HK-2 (cell line): ENCODE data around the gene SLC16A1.

Source experiments
- DNase-seq: peaks from one replicate; pipeline ENCODE4 v3.0.0-alpha.2; 2018; ENCODE audit not compliant: unreplicated experiment

SLC16A1 gene

DNA sequence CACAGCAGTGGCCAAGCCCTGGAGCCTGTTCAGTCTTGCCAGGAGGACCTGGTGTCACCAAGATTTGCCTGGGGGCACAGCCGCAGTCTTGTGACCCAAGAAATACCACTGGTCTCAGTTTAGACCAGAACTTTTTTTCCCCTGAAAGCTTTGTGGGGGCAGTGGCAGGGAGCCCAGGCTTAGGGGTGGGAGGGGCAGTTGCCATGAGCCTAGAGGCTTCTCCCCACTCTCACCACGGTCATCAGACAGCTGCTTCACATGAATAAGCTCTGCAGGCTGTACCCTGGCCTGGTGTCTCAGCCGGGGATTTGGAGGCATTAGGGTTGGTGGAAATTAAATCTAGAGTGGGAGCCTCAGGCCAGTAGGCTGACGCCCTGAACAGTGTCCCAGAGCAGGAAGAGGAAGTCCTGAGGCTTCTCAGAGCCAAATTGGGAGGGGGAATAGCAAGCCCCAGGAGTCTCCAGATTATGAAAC is 73.7 kb downstream of the SLC16A1 start:
- DNase-seq, result no peak

DNA sequence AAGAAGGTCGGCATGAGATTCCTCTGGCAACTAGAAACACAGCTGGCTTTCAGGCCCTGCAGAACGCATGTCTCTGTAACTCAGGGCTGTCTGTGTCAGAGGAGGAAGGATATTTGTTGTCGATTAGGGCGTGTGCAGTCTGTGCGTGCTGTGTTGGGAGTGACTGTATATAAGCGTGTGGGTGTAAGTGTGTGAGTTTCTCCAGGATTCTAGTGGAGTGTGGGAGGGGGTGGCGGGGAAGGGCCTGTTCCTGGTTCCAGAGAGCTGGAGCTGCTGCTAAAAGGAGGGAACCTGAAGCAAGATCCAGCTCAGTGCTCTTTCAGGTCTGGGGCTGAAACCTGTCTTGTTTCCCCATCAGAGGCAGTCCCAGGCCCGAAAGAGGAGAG is 74.3 kb downstream of the SLC16A1 start:
- no peak for DNase-seq

- DNase-seq, result no peak
These were observed 76.2 kb downstream of the SLC16A1 start for GRCh38 chr1:112879834-112880233.

DNA sequence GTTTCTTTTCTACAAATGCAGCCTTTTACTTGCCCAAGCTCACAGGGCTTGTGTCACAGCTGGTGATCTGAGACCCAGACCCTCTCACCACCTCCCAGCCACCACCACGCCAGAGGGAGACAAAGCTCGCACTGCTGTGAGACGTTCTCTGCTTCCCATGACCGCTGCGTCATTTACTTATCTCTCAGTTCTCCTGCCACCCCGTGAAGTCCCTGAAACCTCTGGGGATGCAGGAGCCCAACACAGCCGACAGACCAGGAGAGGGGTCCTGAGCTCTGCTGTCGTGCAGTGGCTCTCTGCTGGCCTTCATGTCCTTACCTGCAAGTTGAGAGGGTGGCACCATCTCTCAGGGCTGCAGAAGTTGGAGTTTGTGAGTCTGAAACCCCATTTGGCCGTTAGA is 77.7 kb downstream of the SLC16A1 start:
- DNase-seq, result no peak

GRCh38 chr1:112877750-112878149 is 78.2 kb downstream of the SLC16A1 start:
- DNase-seq, result no peak

DNA sequence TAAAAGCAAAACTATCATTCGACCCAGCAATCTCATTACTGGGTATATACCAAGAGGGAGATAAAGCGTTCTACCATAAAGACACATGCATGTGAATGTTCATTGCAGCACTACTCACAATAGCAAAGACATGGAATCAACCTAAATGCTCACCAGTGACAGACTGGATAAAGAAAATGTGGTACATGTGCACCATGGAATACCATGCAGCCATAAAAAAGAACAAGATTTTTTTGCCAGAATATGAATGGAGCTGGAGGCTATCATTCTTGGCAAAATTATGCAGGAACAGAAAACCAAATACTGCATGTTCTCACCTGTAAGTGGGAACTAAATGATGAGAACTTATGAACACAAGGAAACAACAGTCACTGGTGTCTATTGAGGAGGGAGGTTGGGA is 79.7 kb downstream of the SLC16A1 start:
- no peak for DNase-seq

DNA sequence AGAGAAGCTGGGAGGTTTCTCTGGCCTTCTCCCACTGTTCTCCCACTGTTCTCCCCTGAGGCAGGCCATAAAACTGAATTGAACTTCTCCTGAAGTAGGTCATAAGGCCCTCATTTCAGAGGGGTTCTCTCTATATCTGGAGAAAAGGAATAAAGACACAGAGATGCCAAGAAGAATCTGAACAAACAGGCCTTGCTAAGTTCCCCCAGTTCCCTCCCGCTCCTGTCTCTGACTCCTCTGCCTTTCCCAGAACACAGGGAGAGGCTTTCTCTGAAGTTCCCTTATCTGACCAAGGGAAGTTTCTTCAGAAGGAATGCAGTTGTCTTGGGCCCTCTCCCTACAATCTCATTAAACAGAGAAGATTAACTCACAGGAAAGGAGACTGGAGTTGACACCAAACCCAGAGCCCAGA is 83.4 kb downstream of the SLC16A1 start:
- DNase-seq, result no peak

GRCh38 chr1:112870887-112871646 is 84.9 kb downstream of the SLC16A1 start:
- no peak for DNase-seq

DNA sequence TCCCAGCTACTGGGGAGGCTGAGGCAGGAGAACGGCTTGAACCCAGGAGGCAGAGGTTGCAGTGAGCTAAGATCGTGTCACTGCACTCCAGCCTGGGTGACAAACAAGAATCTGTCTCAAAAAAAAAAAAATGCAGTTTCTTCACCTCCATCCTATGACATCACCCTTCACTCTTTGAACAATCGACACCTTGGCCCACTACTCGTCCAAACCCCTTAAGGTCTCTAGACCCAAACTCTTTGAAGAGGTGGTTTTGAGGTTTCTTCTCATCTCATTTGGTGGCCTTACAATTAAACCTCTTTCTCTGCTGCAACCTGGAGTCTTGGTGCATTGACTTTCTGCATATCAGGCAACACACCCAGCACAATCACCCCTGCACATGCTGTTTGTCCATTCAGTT is 86.1 kb downstream of the SLC16A1 start:
- DNase-seq, result no peak

GRCh38 chr1:112868191-112868590 is 87.8 kb downstream of the SLC16A1 start:
- DNase-seq, result no peak

DNA sequence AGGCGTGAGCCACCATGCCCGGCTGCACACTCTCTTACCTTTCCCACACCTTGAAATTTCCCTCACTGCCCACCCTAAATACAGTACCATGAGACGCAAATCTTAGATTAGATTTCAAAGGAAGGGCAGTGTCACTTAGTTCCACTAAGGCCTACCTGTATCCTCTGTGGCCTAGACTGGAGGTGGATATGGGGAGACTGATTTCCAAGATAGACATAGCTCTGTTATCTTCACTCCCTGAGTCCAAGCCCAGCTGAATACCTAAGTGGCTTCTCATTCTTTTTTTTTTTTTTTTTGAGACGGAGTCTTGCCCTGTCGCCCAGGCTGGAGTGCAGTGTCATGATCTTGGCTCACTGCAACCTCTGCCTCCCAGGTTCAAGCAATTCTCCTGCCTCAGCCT is 89.0 kb downstream of the SLC16A1 start:
- DNase-seq, result no peak

DNA sequence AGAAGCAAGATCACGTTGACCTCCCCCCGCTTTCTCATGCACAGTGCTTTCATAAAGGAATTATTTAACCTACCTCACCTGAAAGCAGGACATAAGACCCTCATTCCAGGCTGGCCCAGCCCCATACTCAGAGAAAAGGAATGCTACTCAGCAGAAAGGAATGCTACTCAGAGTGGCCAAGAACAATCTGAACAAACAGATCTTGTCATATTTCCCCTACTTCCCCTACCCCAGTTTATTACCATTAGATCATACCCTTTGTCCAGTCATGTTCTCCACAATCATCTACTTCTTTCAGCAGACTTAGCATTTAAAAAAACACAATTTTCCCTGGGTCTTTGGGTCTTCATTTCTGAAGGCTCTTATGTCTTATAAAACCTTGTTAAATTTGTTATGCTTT is 89.8 kb downstream of the SLC16A1 start:
- DNase-seq, result peak; percentile 52

GRCh38 chr1:112862753-112863426 is 93.1 kb downstream of the SLC16A1 start:
- DNase-seq, result peak; percentile 28
